Right lobe of liver (tissue), 4 donors: ENCODE measurements around the gene PARD6G.

Experiments
- CTCF ChIP-seq, 4 donors: fragments of 200-600 bp in 3 of 4; fragments of 450-650 bp in 1 of 4; IDR thresholded peaks; one replicate each; pipeline versions ENCODE4 v1.5.1 to v1.8.0; 2016 to 2022; ENCODE audit warnings: antibody characterized with exemption in 4 of 4, mild to moderate bottlenecking in 2 of 4
- POLR2A ChIP-seq: fragments of 450-650 bp; IDR thresholded peaks from one replicate; pipeline ENCODE4 v1.6.1; 2017; ENCODE audit warnings: antibody characterized with exemption, mild to moderate bottlenecking
- donor health status: DM: no; HTN: no; CAD: no.
- donor health status: DM: no; HTN: no; CAD: no.
- donor health status: DM: no; HTN: yes; CAD: no.

DNA sequence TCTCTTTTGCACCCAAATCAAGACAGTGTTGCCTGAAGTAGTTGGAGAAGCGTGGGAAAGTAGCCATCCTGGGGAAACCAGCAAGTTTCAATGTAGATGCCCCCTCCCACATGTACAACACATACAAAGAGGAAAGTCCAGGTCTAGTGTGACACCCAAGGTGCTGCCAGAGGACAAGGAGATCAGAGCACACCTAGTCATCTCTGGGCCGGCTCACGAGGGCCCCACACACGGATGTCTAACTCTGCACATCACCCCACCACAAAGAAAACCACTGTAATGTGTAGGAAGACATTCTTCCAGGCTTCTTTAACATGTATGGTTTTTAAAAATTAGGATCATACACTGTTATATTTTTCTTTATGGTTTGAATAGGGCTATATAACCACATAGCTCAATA lies 21.6 kb downstream of the PARD6G start:
- TF ChIP-seq CTCF (IDR thresholded peaks at IDR 0.05) (no peak), POLR2A (no peak)
